Loucy (cell line): ENCODE results near the gene RNF182.

Experiments used
- EZH2phosphoT487 ChIP-seq: fragments of 200-600 bp; IDR thresholded peaks from 2 replicates; pipeline ENCODE4 v1.6.1; 2018; ENCODE audit warnings: antibody characterized with exemption, mild to moderate bottlenecking, moderate library complexity, borderline replicate concordance
- TF ChIP-seq, protein P1 (sequence below): fragments of 200-600 bp; sonication (generic); conservative IDR thresholded peaks from 2 replicates; pipeline ENCODE4 v1.5.1; 2014; ENCODE audit warnings: mild to moderate bottlenecking, antibody characterized with exemption, low read length

DNA sequence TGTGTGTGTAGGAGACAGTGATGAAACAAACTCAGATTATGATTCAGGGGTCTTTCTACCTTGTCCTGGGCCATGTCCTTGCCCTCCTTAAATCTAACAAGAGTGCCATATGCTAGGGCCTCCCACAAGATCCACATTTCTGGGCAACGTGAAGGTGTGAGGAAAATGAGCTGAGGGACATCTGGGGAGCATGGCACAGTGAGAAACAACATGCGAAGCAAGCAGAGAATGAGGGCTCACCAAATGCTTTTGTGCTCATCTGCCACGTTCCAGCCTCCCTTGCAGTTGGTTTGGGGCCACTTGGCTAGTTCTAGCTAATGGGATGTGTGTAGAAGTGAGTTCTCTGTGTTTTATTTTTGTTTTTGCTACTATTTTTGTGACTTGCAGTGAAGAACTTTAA, 21.4 kb upstream of the RNF182 start:
- TF ChIP-seq, protein P1, sequence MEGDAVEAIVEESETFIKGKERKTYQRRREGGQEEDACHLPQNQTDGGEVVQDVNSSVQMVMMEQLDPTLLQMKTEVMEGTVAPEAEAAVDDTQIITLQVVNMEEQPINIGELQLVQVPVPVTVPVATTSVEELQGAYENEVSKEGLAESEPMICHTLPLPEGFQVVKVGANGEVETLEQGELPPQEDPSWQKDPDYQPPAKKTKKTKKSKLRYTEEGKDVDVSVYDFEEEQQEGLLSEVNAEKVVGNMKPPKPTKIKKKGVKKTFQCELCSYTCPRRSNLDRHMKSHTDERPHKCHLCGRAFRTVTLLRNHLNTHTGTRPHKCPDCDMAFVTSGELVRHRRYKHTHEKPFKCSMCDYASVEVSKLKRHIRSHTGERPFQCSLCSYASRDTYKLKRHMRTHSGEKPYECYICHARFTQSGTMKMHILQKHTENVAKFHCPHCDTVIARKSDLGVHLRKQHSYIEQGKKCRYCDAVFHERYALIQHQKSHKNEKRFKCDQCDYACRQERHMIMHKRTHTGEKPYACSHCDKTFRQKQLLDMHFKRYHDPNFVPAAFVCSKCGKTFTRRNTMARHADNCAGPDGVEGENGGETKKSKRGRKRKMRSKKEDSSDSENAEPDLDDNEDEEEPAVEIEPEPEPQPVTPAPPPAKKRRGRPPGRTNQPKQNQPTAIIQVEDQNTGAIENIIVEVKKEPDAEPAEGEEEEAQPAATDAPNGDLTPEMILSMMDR: no peak
- no peak for TF ChIP-seq EZH2phosphoT487
